Motor neuron (in vitro differentiated cells): ENCODE measurements around the gene RHBDL1. TPM values are rescaled to one million over a fixed set of nuclear protein-coding genes. Genes with fewer than 3 reads are reported as not detected.

ENCODE experiments used
- total RNA-seq, 8 experiments: library from RNA; unstranded; fragments of 300-600 nt; gene quantifications; 2 replicates each; pipeline versions ENCODE4 v1.2.3 to v1.2.4, GENCODE V29; 2022

RHBDL1 gene
- total RNA-seq, 8 experiments from 2014 or later, result 1.0 to 8.5 (median 3.3) TPM

Other genes with a start within 250 kb of the RHBDL1 start
- 10 to 100 TPM in 4 of 8 experiments, 1 to 10 TPM in 4; 7.1 to 46.4 (median 12.7) TPM for gene CAPN15, start 148.0 kb upstream of the RHBDL1 start, total RNA-seq
- gene PRR35, start 115.3 kb upstream of the RHBDL1 start, total RNA-seq, result under 1 TPM in 5 of 8 experiments, not detected in 3; 0.05 to 0.85 (median 0.24) TPM
- gene NHLRC4, start 108.7 kb upstream of the RHBDL1 start, total RNA-seq, result 1 to 10 TPM in 5 of 8 experiments, under 1 TPM in 3; 0.33 to 2.2 (median 1.0) TPM
- gene PIGQ, start 105.7 kb upstream of the RHBDL1 start, total RNA-seq, result 10 to 100 TPM; 17.0 to 56.1 (median 26.0) TPM
- 10 to 100 TPM in 7 of 8 experiments, 1 to 10 TPM in 1; 9.3 to 23.8 (median 17.1) TPM for gene RAB40C, start 85.6 kb upstream of the RHBDL1 start, total RNA-seq
- 1 to 10 TPM in 2 of 8 experiments, under 1 TPM in 6; 0.14 to 9.0 (median 0.54) TPM for gene WFIKKN1, start 44.7 kb upstream of the RHBDL1 start, total RNA-seq
- 10 to 100 TPM; 52.5 to 97.9 (median 66.7) TPM for gene METTL26, start 39.4 kb upstream of the RHBDL1 start, total RNA-seq
- gene MCRIP2, start 33.8 kb upstream of the RHBDL1 start, total RNA-seq, result 10 to 100 TPM; 10.3 to 58.8 (median 31.3) TPM
- 10 to 100 TPM in 7 of 8 experiments, 1 to 10 TPM in 1; 8.0 to 62.4 (median 16.4) TPM for gene WDR90, start 26.3 kb upstream of the RHBDL1 start, total RNA-seq
- gene RHOT2, start 7.5 kb upstream of the RHBDL1 start, total RNA-seq, result 100 to 1,000 TPM in 2 of 8 experiments, 10 to 100 TPM in 6; 30.6 to 119 (median 51.7) TPM
- 100 to 1,000 TPM in 3 of 8 experiments, 10 to 100 TPM in 5; 39.9 to 144 (median 79.4) TPM for gene STUB1, start 4.7 kb downstream of the RHBDL1 start, total RNA-seq
- 10 to 100 TPM; 18.1 to 56.4 (median 33.2) TPM for gene JMJD8, start 8.7 kb downstream of the RHBDL1 start, total RNA-seq
- gene WDR24, start 14.7 kb downstream of the RHBDL1 start, total RNA-seq, result 10 to 100 TPM in 4 of 8 experiments, 1 to 10 TPM in 4; 6.0 to 18.9 (median 11.5) TPM
- gene FBXL16, start 30.1 kb downstream of the RHBDL1 start, total RNA-seq, result 10 to 100 TPM in 3 of 8 experiments, 1 to 10 TPM in 2, under 1 TPM in 3; 0.31 to 13.5 (median 6.3) TPM
- gene METRN, start 39.4 kb downstream of the RHBDL1 start, total RNA-seq, result 100 to 1,000 TPM in 2 of 8 experiments, 10 to 100 TPM in 6; 10.1 to 402 (median 34.9) TPM
- gene ANTKMT, start 45.5 kb downstream of the RHBDL1 start, total RNA-seq, result 10 to 100 TPM; 21.6 to 30.5 (median 24.5) TPM
- 10 to 100 TPM in 1 of 8 experiments, 1 to 10 TPM in 7; 2.7 to 26.1 (median 4.6) TPM for gene CCDC78, start 50.8 kb downstream of the RHBDL1 start, total RNA-seq
- gene HAGHL, start 51.4 kb downstream of the RHBDL1 start, total RNA-seq, result 10 to 100 TPM in 6 of 8 experiments, 1 to 10 TPM in 2; 6.6 to 36.6 (median 14.2) TPM
- 10 to 100 TPM; 15.0 to 30.5 (median 24.9) TPM for gene CIAO3, start 65.3 kb downstream of the RHBDL1 start, total RNA-seq
- gene MSLN, start 85.1 kb downstream of the RHBDL1 start, total RNA-seq, result under 1 TPM in 3 of 8 experiments, not detected in 5; 0.23 to 0.63 (median 0.43) TPM
- 10 to 100 TPM in 7 of 8 experiments, 1 to 10 TPM in 1; 8.7 to 32.7 (median 15.8) TPM for gene RPUSD1, start 112.7 kb downstream of the RHBDL1 start, total RNA-seq
- 10 to 100 TPM in 6 of 8 experiments, 1 to 10 TPM in 2; 2.5 to 41.5 (median 12.4) TPM for gene CHTF18, start 112.9 kb downstream of the RHBDL1 start, total RNA-seq
- 1 to 10 TPM in 2 of 8 experiments, under 1 TPM in 3, not detected in 3; 0.56 to 2.8 (median 0.85) TPM for gene GNG13, start 125.1 kb downstream of the RHBDL1 start, total RNA-seq